ENCODE data around the gene GNB1L. TPM values are rescaled to one million over a fixed set of nuclear protein-coding genes. Genes with fewer than 3 reads are reported as not detected.

GNB1L gene
- total and polyA plus RNA-seq, 2 of the 13 experiments (the other 11 are each of a cell fraction or from before 2014, with no cell fraction given), result 2.5 to 7.4 TPM

GRCh38 chr22:19824212-19824925, 30.3 kb downstream of the GNB1L start (continued):
- TF ChIP-seq, protein P1, sequence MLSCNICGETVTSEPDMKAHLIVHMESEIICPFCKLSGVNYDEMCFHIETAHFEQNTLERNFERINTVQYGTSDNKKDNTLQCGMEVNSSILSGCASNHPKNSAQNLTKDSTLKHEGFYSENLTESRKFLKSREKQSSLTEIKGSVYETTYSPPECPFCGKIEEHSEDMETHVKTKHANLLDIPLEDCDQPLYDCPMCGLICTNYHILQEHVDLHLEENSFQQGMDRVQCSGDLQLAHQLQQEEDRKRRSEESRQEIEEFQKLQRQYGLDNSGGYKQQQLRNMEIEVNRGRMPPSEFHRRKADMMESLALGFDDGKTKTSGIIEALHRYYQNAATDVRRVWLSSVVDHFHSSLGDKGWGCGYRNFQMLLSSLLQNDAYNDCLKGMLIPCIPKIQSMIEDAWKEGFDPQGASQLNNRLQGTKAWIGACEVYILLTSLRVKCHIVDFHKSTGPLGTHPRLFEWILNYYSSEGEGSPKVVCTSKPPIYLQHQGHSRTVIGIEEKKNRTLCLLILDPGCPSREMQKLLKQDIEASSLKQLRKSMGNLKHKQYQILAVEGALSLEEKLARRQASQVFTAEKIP (CRISPR knock-in tag; IDR thresholded peaks at IDR 0.05; ENCODE audit: borderline replicate concordance), result no peak
- TF ChIP-seq JUND (CRISPR knock-in tag; IDR thresholded peaks at IDR 0.05) (no peak), ZBTB46 (CRISPR knock-in tag; IDR thresholded peaks at IDR 0.05; ENCODE audit: borderline replicate concordance) (no peak), MZF1 (CRISPR knock-in tag; IDR thresholded peaks at IDR 0.05; ENCODE audit: borderline replicate concordance) (no peak), ZNF496 (CRISPR knock-in tag; IDR thresholded peaks at IDR 0.05; ENCODE audit: insufficient replicate concordance) (no peak), ETV5 (CRISPR knock-in tag; IDR thresholded peaks at IDR 0.05; ENCODE audit: borderline replicate concordance) (peak; percentile 56; the same call in 1 of the 2 replicates), KLF15 (CRISPR knock-in tag; IDR thresholded peaks at IDR 0.05; ENCODE audit: borderline replicate concordance) (0 out of 2 replicates have a peak, but pooled peaks have one; percentile 36), ZMAT5 (CRISPR knock-in tag; IDR thresholded peaks at IDR 0.05; ENCODE audit: borderline replicate concordance, low read depth) (no peak), NPAS2 (CRISPR knock-in tag; IDR thresholded peaks at IDR 0.05; ENCODE audit: borderline replicate concordance) (no peak), MEIS1 (CRISPR knock-in tag; IDR thresholded peaks at IDR 0.05; ENCODE audit: borderline replicate concordance) (no peak), ZNF879 (CRISPR knock-in tag; IDR thresholded peaks at IDR 0.05) (no peak), RCOR2 (CRISPR knock-in tag; IDR thresholded peaks at IDR 0.05) (no peak), ZNF672 (CRISPR knock-in tag; IDR thresholded peaks at IDR 0.05) (no peak), ZFAT (CRISPR knock-in tag; conservative IDR thresholded peaks at IDR 0.05) (no peak), RBM39 (IDR thresholded peaks at IDR 0.05; ENCODE audit: low read depth, low read length, poor library complexity, severe bottlenecking) (no peak)
- TF ChIP-seq, protein P2, sequence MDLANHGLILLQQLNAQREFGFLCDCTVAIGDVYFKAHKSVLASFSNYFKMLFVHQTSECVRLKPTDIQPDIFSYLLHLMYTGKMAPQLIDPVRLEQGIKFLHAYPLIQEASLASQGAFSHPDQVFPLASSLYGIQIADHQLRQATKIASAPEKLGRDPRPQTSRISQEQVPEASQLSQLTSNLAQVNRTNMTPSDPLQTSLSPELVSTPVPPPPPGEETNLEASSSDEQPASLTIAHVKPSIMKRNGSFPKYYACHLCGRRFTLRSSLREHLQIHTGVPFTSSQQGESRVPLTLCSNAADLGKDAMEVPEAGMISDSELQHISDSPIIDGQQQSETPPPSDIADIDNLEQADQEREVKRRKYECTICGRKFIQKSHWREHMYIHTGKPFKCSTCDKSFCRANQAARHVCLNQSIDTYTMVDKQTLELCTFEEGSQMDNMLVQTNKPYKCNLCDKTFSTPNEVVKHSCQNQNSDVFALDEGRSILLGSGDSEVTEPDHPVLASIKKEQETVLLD (CRISPR knock-in tag; IDR thresholded peaks at IDR 0.05; ENCODE audit: low read depth), result no peak
- TF ChIP-seq, protein P3, sequence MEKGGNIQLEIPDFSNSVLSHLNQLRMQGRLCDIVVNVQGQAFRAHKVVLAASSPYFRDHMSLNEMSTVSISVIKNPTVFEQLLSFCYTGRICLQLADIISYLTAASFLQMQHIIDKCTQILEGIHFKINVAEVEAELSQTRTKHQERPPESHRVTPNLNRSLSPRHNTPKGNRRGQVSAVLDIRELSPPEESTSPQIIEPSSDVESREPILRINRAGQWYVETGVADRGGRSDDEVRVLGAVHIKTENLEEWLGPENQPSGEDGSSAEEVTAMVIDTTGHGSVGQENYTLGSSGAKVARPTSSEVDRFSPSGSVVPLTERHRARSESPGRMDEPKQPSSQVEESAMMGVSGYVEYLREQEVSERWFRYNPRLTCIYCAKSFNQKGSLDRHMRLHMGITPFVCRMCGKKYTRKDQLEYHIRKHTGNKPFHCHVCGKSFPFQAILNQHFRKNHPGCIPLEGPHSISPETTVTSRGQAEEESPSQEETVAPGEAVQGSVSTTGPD (CRISPR knock-in tag; IDR thresholded peaks at IDR 0.05), result no peak
- TF ChIP-seq, protein P4, sequence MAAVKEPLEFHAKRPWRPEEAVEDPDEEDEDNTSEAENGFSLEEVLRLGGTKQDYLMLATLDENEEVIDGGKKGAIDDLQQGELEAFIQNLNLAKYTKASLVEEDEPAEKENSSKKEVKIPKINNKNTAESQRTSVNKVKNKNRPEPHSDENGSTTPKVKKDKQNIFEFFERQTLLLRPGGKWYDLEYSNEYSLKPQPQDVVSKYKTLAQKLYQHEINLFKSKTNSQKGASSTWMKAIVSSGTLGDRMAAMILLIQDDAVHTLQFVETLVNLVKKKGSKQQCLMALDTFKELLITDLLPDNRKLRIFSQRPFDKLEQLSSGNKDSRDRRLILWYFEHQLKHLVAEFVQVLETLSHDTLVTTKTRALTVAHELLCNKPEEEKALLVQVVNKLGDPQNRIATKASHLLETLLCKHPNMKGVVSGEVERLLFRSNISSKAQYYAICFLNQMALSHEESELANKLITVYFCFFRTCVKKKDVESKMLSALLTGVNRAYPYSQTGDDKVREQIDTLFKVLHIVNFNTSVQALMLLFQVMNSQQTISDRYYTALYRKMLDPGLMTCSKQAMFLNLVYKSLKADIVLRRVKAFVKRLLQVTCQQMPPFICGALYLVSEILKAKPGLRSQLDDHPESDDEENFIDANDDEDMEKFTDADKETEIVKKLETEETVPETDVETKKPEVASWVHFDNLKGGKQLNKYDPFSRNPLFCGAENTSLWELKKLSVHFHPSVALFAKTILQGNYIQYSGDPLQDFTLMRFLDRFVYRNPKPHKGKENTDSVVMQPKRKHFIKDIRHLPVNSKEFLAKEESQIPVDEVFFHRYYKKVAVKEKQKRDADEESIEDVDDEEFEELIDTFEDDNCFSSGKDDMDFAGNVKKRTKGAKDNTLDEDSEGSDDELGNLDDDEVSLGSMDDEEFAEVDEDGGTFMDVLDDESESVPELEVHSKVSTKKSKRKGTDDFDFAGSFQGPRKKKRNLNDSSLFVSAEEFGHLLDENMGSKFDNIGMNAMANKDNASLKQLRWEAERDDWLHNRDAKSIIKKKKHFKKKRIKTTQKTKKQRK (IDR thresholded peaks at IDR 0.05; ENCODE audit: low read length), result no peak

All from HepG2 (cell line).